GM21786 (cell line): ENCODE data around the gene NEDD4L.

Source experiments
- ATAC-seq: cut with Tn5 transposase; IDR thresholded peaks from one replicate; pipeline ENCODE4 v1.9.1; 2021; ENCODE audit not compliant: unreplicated experiment

NEDD4L gene

GRCh38 chr18:58391231-58391825 is 347.3 kb downstream of the NEDD4L start:
- ATAC-seq, result no peak

- no peak for ATAC-seq
Observed at GRCh38 chr18:58391932-58392323, 347.9 kb downstream of the NEDD4L start.

- no peak for ATAC-seq
Observed at GRCh38 chr18:58392324-58393000, 348.4 kb downstream of the NEDD4L start.

GRCh38 chr18:58393295-58393694 is 349.3 kb downstream of the NEDD4L start:
- no peak for ATAC-seq

- ATAC-seq, result no peak
Observed at GRCh38 chr18:58394046-58394445, 350.0 kb downstream of the NEDD4L start.

GRCh38 chr18:58394602-58395425 is 350.8 kb downstream of the NEDD4L start:
- no peak for ATAC-seq

GRCh38 chr18:58396144-58396543 is 352.1 kb downstream of the NEDD4L start:
- no peak for ATAC-seq

GRCh38 chr18:58396966-58397365 is 352.9 kb downstream of the NEDD4L start:
- no peak for ATAC-seq

- no peak for ATAC-seq
Observed at GRCh38 chr18:58397385-58398132, 353.5 kb downstream of the NEDD4L start.

- no peak for ATAC-seq
Observed at GRCh38 chr18:58398648-58399398, 354.8 kb downstream of the NEDD4L start.

GRCh38 chr18:58400331-58400870 is 356.4 kb downstream of the NEDD4L start:
- no peak for ATAC-seq

GRCh38 chr18:58401191-58401590 is 357.2 kb downstream of the NEDD4L start:
- ATAC-seq, result no peak

GRCh38 chr18:58402247-58402646 is 358.2 kb downstream of the NEDD4L start:
- no peak for ATAC-seq

- no peak for ATAC-seq
Observed at GRCh38 chr18:58402951-58403702, 359.1 kb downstream of the NEDD4L start.

- ATAC-seq, result no peak
Observed at GRCh38 chr18:58403799-58404455, 359.9 kb downstream of the NEDD4L start.

- no peak for ATAC-seq
Observed at GRCh38 chr18:58405107-58405898, 361.3 kb downstream of the NEDD4L start.

- ATAC-seq, result no peak
Observed at GRCh38 chr18:58407263-58407648, 363.2 kb downstream of the NEDD4L start.

GRCh38 chr18:58407649-58408407 is 363.8 kb downstream of the NEDD4L start:
- ATAC-seq, result no peak
